HG03135 (cell line): ENCODE measurements around the gene ACR.
"Not testable (repeated sequence)": the region's sequence is repeated elsewhere in the genome, so short reads cannot be mapped to it uniquely, and the experiment has no call there.

Source experiments
- ATAC-seq: cut with Tn5 transposase; IDR thresholded peaks from one replicate; pipeline ENCODE4 v1.9.1; 2021; ENCODE audit warnings: mild to moderate bottlenecking, moderate library complexity; ENCODE audit not compliant: unreplicated experiment

ACR gene

GRCh38 chr22:50730941-50731661, 6.9 kb upstream of the ACR start:
- ATAC-seq = no peak

DNA sequence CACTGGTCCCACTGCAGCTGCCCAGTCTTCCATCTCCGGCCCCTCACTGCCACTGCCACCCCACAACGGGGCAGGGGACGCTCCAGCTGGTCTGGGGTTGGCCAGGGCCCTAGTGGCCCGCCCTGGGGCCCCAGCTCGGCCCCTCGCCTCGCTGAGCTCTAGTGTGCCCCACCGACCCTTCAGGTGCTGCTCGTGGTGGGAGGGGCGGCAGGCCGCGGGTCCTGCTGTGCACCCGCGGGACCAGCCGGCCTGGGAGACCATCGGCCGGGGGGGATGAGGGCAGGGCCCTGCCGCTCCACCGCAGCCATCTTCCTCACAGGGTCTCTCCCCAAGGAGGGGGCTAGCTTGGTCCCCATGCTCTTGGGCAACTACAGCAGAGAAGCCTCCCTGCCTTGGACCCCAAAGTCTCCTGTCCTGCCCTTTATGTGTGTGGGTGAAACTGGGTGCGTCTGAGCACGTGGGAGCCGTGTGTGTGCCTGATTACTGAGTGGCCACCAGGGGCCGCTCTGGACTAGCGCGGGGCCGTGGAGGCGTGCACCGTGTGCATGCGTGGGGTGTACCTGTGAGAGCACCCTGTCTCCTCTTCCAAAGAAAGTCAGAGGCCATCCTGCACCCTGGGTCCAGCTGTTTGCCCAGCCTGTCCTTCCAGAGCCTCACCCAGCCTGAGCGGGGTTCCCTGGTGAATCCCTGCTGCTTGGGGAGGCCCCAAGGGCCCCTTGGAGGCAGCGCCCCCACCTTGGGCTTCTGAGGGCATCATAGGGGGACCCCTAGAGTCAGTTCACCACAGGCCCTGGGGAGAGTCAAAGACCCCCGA, 6.0 kb upstream of the ACR start:
- ATAC-seq = no peak

- no peak for ATAC-seq
Measured at GRCh38 chr22:50732681-50733080, 5.3 kb upstream of the ACR start.

GRCh38 chr22:50733521-50734342, 4.3 kb upstream of the ACR start:
- no peak for ATAC-seq

- no peak for ATAC-seq
Measured at GRCh38 chr22:50734343-50734771, 3.6 kb upstream of the ACR start.

DNA sequence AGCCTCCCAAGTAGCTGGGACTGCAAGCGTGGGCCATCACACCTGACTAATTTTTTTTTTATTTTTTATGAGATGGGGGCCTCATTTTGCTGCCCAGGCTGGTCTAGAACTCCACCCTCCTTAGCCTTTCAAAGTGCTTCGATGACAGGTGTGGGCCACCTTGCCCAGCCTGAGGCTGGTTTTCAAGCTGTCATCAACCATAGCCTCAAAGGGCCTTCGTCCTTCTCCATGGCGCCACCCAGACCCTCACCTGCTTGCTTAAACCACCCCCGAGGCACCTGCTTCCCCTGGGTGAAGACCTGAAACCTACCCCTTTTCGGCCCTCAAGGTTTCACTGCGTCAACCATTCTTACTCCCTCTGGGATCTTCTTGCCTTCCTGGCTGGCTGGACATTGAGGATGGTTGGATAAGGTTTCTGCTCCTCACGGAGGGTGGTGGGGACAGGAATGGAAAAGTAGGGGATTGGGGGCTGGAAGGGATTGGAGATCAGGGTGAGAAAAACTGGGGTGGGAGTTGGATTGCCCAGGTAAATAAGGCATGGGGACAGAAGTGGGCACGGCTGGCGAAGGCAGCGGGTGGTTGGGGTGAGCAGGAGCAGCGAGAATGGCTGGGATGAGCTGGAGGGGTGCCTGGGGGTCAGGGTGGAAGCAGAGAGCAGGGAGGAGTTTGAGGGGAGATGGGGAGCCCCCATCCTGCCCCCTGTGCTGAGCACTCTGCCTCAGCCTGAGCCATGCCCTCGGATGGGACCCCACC, 2.8 kb upstream of the ACR start:
- ATAC-seq = no peak

DNA sequence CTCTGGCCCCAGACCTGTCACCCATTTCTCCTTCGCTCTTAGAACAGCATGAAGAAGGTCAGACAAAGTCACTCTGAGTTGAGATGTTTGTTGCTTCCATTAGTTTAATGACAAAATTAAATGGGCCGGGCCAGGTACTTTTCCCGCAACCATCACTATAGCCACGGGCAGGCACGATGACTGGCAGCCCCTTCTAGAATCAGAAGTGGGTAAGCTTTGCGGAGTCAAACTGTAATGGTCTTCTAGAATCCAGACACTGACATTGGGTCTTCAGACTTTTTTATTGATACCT, 2.3 kb upstream of the ACR start:
- ATAC-seq = no peak

DNA sequence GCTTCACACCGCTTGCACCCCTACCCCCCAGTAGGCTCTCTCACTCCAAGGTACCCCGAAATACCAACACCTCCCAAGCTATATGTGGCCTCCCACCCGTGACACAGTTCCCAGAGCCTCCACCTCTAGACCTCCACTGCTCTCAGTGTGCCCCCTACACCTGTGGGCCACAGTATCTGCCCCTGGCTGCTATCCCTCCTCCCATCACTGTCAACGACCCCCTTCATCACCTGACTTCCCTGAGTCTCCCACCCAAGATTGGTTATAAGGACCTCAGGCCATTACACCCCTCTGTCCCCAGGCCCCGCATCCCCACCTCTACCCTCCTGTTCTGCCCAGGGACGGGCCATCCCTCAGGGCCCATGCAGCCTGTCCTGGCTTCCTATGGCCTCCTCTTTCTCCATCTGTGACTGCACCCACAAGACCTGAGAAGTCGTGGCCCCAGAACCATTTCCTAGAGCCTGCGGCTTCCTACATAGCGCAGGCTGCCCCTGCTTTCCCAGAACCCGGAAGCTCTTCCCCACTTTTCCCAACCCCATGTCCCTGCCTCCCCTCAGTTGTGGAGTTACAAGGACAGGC, 734 bp downstream of the ACR start:
- no peak for ATAC-seq

DNA sequence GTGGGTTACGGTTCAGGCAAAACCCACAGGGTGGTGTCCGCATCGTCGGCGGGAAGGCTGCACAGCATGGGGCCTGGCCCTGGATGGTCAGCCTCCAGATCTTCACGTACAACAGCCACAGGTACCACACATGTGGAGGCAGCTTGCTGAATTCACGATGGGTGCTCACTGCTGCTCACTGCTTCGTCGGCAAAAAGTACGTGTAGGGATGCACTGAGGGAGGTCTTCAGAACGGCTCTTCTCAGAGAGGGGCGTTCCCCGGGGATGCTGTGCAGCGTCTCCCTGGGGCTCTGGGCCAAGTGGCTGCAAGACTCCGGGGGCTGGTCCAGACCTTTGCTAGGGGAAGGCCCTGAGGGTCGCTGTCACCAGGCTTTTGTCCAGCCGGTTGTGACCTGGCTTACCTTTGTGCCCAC, 1.3 kb downstream of the ACR start:
- no peak for ATAC-seq

GRCh38 chr22:50739894-50740293, 1.9 kb downstream of the ACR start:
- no peak for ATAC-seq

- ATAC-seq = not testable (repeated sequence)
Measured at GRCh38 chr22:50740714-50741113, 2.7 kb downstream of the ACR start.

GRCh38 chr22:50744424-50744823, 6.4 kb downstream of the ACR start:
- not testable (repeated sequence) for ATAC-seq

GRCh38 chr22:50747521-50747920, 9.5 kb downstream of the ACR start:
- ATAC-seq = not testable (repeated sequence)

DNA sequence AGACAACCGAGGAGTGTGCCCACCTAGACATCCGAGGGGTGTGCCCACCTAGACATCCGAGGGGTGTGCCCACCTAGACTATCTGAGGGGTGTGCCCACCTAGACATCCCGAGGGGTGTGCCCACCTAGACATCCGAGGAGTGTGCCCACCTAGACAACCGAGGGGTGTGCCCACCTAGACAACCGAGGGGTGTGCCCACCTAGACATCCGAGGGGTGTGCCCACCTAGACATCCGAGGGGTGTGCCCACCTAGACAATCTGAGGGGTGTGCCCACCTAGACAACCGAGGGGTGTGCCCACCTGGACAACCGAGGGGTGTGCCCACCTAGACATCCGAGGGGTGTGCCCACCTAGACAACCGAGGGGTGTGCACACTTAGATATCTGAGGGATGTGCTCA, 10.6 kb downstream of the ACR start:
- not testable (repeated sequence) for ATAC-seq

- ATAC-seq = not testable (repeated sequence)
Measured at GRCh38 chr22:50749302-50750074, 11.5 kb downstream of the ACR start.

DNA sequence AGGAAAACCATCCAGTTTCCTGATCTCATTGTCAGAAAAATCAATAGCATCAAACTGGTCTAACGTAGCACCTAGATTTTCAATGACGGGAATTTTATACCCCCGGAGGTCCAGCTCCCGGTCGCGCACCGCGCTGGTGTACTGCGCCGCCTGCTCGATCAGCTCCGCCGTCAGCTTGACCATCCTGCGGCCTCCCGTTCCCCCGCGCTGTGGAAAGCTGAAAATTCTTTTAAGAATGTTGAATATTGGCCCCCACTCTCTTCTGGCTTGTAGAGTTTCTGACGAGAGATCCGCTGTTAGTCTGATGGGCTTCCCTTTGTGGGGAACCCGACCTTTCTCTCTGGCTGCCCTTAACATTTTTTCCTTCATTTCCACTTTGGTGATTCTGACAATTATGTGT, 17.2 kb downstream of the ACR start:
- ATAC-seq = not testable (repeated sequence)

GRCh38 chr22:50756406-50756805, 18.4 kb downstream of the ACR start:
- ATAC-seq = not testable (repeated sequence)

GRCh38 chr22:50756949-50757491, 19.0 kb downstream of the ACR start:
- not testable (repeated sequence) for ATAC-seq

DNA sequence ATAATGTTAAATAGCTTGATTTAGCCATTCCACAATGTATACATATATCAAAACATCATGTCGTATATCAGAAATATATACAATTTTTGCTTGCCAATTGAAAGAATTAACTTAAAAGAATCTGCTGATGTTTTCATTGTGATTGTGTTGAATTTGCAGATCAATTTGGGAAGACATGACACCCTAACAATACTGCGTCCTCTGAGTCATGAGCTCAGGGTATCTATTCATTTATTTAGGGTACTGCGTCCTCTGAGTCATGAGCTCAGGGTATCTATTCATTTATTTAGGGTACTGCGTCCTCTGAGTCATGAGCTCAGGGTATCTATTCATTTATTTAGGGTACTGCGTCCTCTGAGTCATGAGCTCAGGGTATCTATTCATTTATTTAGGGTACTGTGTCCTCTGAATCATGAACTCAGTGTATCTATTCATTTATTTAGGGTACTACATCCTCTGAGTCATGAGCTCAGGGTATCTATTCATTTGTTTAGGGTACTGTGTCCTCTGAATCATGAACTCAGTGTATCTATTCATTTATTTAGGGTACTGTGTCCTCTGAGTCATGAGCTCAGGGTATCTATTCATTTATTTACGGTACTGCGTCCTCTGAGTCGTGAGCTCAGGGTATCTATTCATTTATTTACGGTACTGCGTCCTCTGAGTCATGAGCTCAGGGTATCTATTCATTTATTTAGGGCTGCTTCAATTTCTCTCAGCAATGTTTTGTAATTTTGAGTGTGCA, 21.8 kb downstream of the ACR start:
- not testable (repeated sequence) for ATAC-seq
